GM18519 (cell line): ENCODE data around the gene MYBPC3.

ENCODE experiments used
- ATAC-seq: cut with Tn5 transposase; IDR thresholded peaks from one replicate; pipeline ENCODE4 v1.9.1; 2021; ENCODE audit warnings: mild to moderate bottlenecking, moderate library complexity; ENCODE audit not compliant: unreplicated experiment, low FRiP score

The MYBPC3 gene

GRCh38 chr11:47359162-47359561 is 6.7 kb upstream of the MYBPC3 start:
- ATAC-seq, result no peak

GRCh38 chr11:47358731-47359051 is 6.2 kb upstream of the MYBPC3 start:
- no peak for ATAC-seq

- no peak for ATAC-seq
Measured at GRCh38 chr11:47357985-47358730, 5.7 kb upstream of the MYBPC3 start.

- no peak for ATAC-seq
Measured at GRCh38 chr11:47356998-47357329, 4.5 kb upstream of the MYBPC3 start.

- no peak for ATAC-seq
Measured at GRCh38 chr11:47356129-47356997, 3.9 kb upstream of the MYBPC3 start.

- ATAC-seq, result no peak
Measured at GRCh38 chr11:47355283-47356128, 3.0 kb upstream of the MYBPC3 start.

- ATAC-seq, result no peak
Measured at GRCh38 chr11:47354913-47355282, 2.4 kb upstream of the MYBPC3 start.

GRCh38 chr11:47353978-47354774 is 1.7 kb upstream of the MYBPC3 start:
- no peak for ATAC-seq

GRCh38 chr11:47351156-47352126 is 1.1 kb downstream of the MYBPC3 start:
- no peak for ATAC-seq

GRCh38 chr11:47350315-47350714 is 2.2 kb downstream of the MYBPC3 start:
- no peak for ATAC-seq

GRCh38 chr11:47349521-47350095 is 2.9 kb downstream of the MYBPC3 start:
- ATAC-seq, result no peak

GRCh38 chr11:47348859-47349258 is 3.6 kb downstream of the MYBPC3 start:
- no peak for ATAC-seq

- no peak for ATAC-seq
Measured at GRCh38 chr11:47348131-47348802, 4.2 kb downstream of the MYBPC3 start.

GRCh38 chr11:47347137-47347536 is 5.4 kb downstream of the MYBPC3 start:
- no peak for ATAC-seq

GRCh38 chr11:47345890-47346563 is 6.5 kb downstream of the MYBPC3 start:
- ATAC-seq, result no peak

- ATAC-seq, result no peak
Measured at GRCh38 chr11:47342854-47343253, 9.6 kb downstream of the MYBPC3 start.

- ATAC-seq, result no peak
Measured at GRCh38 chr11:47342036-47342803, 10.3 kb downstream of the MYBPC3 start.
